Activated T-helper 2 cell treated with anti-CD3 and anti-CD28 coated beads, Interferon-gamma antibody, Interleukin-2, Interleukin-4, amounts not matched to agents 10 μg/mL and 5 μg/mL and 100 μg/mL, durations not matched to agents 14 hours and 24 hours and 36 hours (primary cell): ENCODE data around the gene MADD. TPM values are rescaled to one million over a fixed set of nuclear protein-coding genes. Genes with fewer than 3 reads are reported as not detected.

Experiments
- DNase-seq: peaks from one replicate; pipeline ENCODE4 v3.0.0; 2021; ENCODE audit warnings: low spot score
- H3K27ac Mint-ChIP-seq: one replicate; pipeline ENCODE4 v1.8.0; 2021; ENCODE audit warnings: mixed read lengths
- H3K27me3 Mint-ChIP-seq: one replicate; pipeline ENCODE4 v1.8.0; 2021; ENCODE audit warnings: low read depth, mixed read lengths
- H3K36me3 Mint-ChIP-seq: one replicate; pipeline ENCODE4 v1.8.0; 2021; ENCODE audit warnings: low read depth, mixed read lengths
- H3K4me1 Mint-ChIP-seq: one replicate; pipeline ENCODE4 v1.8.0; 2021; ENCODE audit warnings: low read depth, mixed read lengths
- H3K4me3 Mint-ChIP-seq: one replicate; pipeline ENCODE4 v1.8.0; 2021; ENCODE audit warnings: low read depth, mild to moderate bottlenecking, moderate library complexity, mixed read lengths
- H3K9me3 Mint-ChIP-seq: one replicate; pipeline ENCODE4 v1.8.0; 2021; ENCODE audit warnings: mixed read lengths
- intact Hi-C: fragments of 100-400 bp; cut with micrococcal nuclease; formaldehyde crosslinking; loops from one replicate; pipeline ENCODE4 v1.15.1; 2023
- total RNA-seq: library from RNA; stranded (reverse); gene quantifications from 2 replicates; pipeline ENCODE4 v1.2.3, GENCODE V29; 2022

MADD gene
- total RNA-seq, 1 donor from 2014 or later = 83.2 TPM

DNA sequence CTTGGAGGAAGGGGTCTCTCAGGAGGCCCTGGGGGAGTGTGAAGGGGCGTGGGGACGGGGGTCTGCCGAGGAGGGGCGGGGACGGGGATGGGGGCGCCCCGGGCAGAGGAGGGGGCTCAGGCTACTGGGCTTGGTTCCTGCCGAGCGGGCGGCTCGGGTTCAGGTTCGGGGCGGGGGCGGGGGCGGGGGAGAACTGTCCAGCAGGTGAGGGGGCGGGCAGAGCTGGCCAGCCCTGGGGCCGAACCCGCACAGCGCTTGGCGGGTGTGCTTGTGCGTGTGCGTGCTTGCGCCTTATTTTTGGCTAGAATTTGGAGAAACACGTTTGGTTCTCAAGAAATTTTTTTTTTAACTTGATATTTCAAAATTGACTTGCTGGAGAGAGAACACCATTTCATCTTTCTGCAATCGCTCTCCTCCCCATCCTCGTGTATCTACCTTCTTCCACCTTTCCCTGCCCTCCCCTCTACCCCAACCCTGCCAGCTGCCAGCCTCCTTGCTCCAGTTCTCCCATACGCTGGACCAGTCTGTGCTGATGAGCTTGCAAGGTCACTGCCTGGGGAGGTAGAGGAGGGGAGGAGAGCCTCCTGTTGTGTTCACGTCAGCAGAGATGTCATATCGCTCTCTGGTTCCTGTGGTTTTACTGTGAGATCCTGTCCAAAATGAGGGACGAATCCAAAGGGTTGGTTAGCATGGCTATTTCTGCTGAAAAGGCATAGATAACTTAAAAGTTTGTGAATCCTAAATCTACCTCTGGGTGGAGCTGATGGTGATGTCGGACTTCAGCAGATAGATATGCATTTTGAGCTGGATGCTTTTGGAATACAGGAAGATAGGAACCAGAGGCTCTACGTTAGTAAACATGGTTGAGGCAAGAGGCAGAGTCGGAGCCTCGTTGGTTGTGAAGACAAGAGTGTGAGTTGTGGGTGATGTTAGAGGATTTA is 668 bp downstream of the MADD start:
- intact Hi-C loops = loop anchor here (5.0 to 10.0 kb wide), 2 partner anchors 137 to 566 kb away; partner anchors contain the start of genes ARHGAP1, SLC39A13 and ZNF408
- Mint-ChIP-seq H3K4me1 (peaks cover 42% of the 10 kb centered on the region), H3K9me3 (no peaks in the 10 kb centered on the region), H3K36me3 (peaks cover 36% of the 10 kb centered on the region), H3K27ac (peak overlapping the region; percentile 87), H3K27me3 (no peaks in the 10 kb centered on the region), H3K4me3 (peak overlapping the region; percentile 85)
- DNase-seq = peak; percentile 29

DNA sequence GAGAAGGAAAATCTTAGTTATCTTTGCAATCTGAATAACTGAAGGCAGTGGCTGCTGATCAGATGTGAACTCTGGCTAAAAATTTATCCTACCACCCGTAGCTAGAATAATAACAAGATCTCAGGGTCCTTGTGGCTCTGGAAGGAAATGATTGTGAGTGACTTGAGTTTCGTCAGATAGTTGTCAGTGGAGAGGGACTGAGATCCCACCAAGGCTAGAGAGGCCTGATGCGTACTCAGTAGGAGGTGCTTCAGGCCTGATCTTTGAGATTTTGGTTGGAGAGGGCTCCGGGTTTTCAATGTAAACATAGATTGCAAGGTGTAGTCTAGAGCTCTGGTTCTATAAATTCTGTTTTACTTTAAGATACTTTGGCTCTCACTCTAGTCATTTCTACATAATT is 1.4 kb downstream of the MADD start:
- H3K4me1 Mint-ChIP-seq = peaks cover 40% of the 10 kb centered on the region
- peaks cover 43% of the 10 kb centered on the region for H3K36me3 Mint-ChIP-seq
- no peak for DNase-seq
- peak overlapping the region; percentile 87 for H3K27ac Mint-ChIP-seq
- H3K4me3 Mint-ChIP-seq = peak overlapping the region; percentile 85
- H3K9me3 Mint-ChIP-seq = no peaks in the 10 kb centered on the region
- H3K27me3 Mint-ChIP-seq = no peaks in the 10 kb centered on the region
- intact Hi-C loops = loop anchor here (5.0 to 10.0 kb wide), 2 partner anchors 136 to 567 kb away; partner anchors contain the start of genes ARHGAP1, SLC39A13 and ZNF408

DNA sequence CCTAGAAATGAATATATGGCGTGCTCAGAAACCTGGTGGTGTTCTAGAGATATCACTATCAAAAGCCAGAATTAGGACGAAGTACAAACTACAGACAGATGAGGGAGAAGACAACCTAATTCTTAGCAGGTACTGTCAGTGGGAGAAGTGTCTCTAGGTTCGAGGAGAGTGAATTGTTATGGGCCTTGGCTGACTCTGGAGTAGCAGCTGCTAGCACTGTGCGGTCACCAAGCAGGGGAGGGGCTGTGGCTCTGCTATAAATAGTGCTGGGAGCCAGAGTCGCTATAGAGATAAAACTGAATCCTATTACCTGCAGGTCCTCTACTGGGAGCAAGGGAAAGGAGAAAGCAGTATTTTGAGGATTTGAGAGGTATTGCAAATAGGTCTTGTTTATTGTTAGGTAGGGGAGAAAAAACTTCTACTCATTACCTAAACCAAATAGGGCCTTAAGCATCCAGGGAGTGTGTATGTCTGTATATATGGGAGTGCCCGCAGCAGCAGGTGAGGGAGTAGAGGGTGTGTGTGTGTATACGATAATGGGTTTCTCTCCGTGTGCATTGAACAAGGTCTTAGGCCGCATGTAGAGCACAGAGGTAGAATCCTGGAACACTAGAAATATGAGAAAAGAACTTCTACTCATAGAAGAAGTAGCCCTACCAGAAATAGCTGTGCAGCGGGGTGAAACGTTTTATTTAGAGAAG is 2.2 kb downstream of the MADD start:
- no peaks in the 10 kb centered on the region for H3K9me3 Mint-ChIP-seq
- H3K4me3 Mint-ChIP-seq = peak overlapping the region; percentile 85
- no peaks in the 10 kb centered on the region for H3K27me3 Mint-ChIP-seq
- H3K4me1 Mint-ChIP-seq = peaks cover 40% of the 10 kb centered on the region
- peaks cover 50% of the 10 kb centered on the region for H3K36me3 Mint-ChIP-seq
- intact Hi-C loops = loop anchor here (5.0 to 10.0 kb wide), 2 partner anchors 135 to 567 kb away; partner anchors contain the start of genes ARHGAP1, SLC39A13 and ZNF408
- H3K27ac Mint-ChIP-seq = peak overlapping the region; percentile 87
- no peak for DNase-seq

DNA sequence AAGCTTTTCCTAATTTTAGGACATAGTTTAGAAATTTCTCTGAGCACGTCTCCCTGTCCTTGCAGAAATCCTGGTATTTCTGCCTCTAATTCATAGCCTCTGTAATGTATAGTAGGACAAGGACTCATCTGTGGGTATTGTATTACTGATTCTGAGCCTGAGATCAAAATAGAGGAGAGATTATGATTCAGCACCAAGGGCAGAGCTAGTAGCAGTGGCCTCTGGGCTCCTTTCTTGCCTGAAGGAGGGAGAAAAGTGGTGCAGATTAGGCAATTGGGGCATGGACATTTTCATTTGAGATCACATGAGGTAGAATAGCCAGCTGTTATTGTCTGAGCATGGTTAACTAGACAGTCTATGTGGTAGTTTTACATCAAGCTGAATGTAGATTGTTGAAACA is 2.8 kb downstream of the MADD start:
- no peaks in the 10 kb centered on the region for H3K9me3 Mint-ChIP-seq
- H3K27me3 Mint-ChIP-seq = no peaks in the 10 kb centered on the region
- no peak overlapping the region for H3K27ac Mint-ChIP-seq
- H3K4me1 Mint-ChIP-seq = peaks cover 40% of the 10 kb centered on the region
- DNase-seq = no peak
- peaks cover 50% of the 10 kb centered on the region for H3K36me3 Mint-ChIP-seq
- intact Hi-C loops = loop anchor here (5.0 to 10.0 kb wide), 2 partner anchors 135 to 568 kb away; partner anchors contain the start of genes ARHGAP1, SLC39A13 and ZNF408
- H3K4me3 Mint-ChIP-seq = no peak overlapping the region

DNA sequence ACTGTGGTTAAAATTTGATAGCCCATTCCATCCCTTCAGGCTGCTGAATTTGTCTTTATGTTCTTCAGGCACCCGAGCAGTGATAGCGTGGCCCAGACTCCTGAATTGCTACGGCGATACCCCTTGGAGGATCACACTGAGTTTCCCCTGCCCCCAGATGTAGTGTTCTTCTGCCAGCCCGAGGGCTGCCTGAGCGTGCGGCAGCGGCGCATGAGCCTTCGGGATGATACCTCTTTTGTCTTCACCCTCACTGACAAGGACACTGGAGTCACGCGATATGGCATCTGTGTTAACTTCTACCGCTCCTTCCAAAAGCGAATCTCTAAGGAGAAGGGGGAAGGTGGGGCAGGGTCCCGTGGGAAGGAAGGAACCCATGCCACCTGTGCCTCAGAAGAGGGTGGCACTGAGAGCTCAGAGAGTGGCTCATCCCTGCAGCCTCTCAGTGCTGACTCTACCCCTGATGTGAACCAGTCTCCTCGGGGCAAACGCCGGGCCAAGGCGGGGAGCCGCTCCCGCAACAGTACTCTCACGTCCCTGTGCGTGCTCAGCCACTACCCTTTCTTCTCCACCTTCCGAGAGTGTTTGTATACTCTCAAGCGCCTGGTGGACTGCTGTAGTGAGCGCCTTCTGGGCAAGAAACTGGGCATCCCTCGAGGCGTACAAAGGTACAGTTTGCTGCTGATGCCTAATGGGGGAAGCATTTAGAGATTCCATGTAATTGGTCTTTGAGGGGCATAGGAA is 4.7 kb downstream of the MADD start:
- intact Hi-C loops = loop anchor here (5.0 to 10.0 kb wide), 2 partner anchors 133 to 570 kb away; partner anchors contain the start of genes ARHGAP1, SLC39A13 and ZNF408
- Mint-ChIP-seq H3K27ac (no peak overlapping the region), H3K27me3 (no peaks in the 10 kb centered on the region), H3K36me3 (peaks cover 59% of the 10 kb centered on the region), H3K9me3 (no peaks in the 10 kb centered on the region), H3K4me3 (no peak overlapping the region), H3K4me1 (peaks cover 26% of the 10 kb centered on the region)
- no peak for DNase-seq

DNA sequence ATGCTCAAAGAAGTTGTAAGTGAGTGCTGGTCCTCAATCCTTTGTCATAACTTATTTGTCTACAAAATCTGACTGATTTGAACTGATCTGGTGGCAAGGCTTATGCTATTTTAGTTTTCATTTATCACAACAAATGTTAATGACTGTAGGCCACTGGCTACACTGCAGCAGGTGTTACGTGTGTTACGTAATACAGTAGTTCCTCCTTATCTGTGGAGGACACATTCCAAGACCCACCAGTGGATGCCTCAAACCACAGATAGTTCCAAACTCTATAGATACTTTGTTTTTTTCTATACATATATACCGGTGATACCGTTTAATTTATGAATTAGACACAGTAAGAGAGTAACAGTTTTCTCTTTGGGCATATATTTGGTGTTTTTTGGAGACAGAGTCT is 7.0 kb downstream of the MADD start:
- Mint-ChIP-seq H3K27me3 (no peaks in the 10 kb centered on the region), H3K4me3 (no peak overlapping the region), H3K27ac (no peak overlapping the region), H3K36me3 (peaks cover 74% of the 10 kb centered on the region), H3K9me3 (no peaks in the 10 kb centered on the region), H3K4me1 (peaks cover 12% of the 10 kb centered on the region)
- no peak for DNase-seq
- intact Hi-C loops = loop anchor here (10.0 kb wide), 1 partner anchor 572 kb away; the partner anchor contains the start of genes ARHGAP1 and ZNF408

DNA sequence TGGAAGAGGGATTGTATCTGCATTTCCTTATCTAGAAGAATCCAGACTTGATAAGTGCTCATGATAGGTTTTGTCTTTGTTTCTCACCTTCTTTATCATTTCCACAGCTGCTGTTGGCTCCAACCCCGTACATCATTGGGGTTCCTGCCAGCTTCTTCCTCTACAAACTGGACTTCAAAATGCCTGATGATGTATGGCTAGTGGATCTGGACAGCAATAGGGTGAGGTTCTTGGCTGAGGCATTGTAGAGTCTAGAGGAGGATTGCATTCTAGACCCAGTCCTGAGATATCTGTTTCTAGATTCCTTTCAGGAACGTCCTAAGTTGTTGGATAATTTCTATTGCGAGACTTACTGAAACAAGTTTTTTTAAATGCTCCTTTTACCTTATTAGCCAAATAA is 8.1 kb downstream of the MADD start:
- intact Hi-C loops = loop anchor here (10.0 kb wide), 1 partner anchor 573 kb away; the partner anchor contains the start of genes ARHGAP1 and ZNF408
- Mint-ChIP-seq H3K4me1 (peaks cover under 1% of the 10 kb centered on the region), H3K4me3 (no peak overlapping the region), H3K27me3 (no peaks in the 10 kb centered on the region), H3K9me3 (no peaks in the 10 kb centered on the region), H3K27ac (no peak overlapping the region), H3K36me3 (peaks cover 77% of the 10 kb centered on the region)
- DNase-seq = no peak

DNA sequence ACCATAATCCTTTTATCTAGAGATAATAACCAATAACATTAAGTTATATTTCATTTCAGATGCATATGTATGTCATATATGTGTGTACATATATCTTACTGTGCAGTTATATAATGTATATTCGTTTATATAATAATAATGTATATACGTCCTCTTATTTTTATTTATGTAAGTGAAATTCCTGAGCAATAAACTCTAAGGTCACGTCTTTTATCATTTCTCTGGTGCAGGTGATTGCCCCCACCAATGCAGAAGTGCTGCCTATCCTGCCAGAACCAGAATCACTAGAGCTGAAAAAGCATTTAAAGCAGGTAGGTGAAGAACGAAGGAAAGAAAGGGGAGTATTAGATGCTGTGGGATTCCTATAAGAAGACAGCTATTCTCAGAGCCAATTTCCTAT is 8.8 kb downstream of the MADD start:
- no peak for DNase-seq
- Mint-ChIP-seq H3K4me3 (no peak overlapping the region), H3K27ac (no peak overlapping the region), H3K36me3 (peaks cover 73% of the 10 kb centered on the region), H3K9me3 (no peaks in the 10 kb centered on the region), H3K4me1 (no peaks in the 10 kb centered on the region), H3K27me3 (no peaks in the 10 kb centered on the region)
- intact Hi-C loops = loop anchor here (10.0 kb wide), 1 partner anchor 574 kb away; the partner anchor contains the start of genes ARHGAP1 and ZNF408

DNA sequence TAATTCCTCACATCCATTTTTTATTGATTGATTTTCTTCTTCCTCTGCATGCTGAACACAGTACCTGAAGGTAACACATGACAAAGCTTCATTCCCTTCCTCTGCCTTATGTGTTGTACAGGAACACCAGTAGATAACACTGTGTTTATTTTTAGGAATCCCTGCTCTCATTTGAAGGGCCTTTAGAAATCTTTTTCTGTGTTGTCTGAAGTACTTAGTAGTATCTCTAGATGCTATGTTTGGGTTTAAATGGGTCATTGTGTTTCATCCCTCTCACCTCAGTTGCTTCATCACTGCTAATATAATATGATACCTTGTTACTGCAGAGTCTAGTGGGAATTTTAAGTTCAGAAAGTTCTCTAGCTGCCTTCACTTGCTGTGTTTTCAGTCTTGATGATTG is 10.2 kb downstream of the MADD start:
- no peak for DNase-seq
- H3K9me3 Mint-ChIP-seq = no peaks in the 10 kb centered on the region
- H3K27me3 Mint-ChIP-seq = no peaks in the 10 kb centered on the region
- intact Hi-C loops = no loop called here
- no peak overlapping the region for H3K27ac Mint-ChIP-seq
- H3K4me3 Mint-ChIP-seq = no peak overlapping the region
- no peaks in the 10 kb centered on the region for H3K4me1 Mint-ChIP-seq
- H3K36me3 Mint-ChIP-seq = peaks cover 72% of the 10 kb centered on the region

DNA sequence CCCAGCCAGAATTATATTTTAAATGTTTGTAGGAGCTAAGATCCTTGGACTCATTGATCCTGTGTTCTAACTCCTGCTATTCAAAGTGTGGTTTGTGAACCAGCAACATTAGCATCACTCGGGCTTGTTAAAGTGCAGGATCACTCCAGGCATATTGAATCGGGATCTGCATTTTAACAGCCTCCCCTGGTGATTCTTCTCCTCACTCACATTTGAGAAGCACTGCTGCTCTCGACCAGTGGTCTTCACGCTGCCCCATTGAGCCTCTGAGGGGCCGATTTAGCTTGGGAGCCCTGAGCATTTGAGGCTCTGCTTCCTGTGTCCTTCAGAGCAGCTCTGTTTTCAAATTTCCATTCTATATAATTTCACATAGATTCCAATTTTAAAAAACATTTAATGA is 10.9 kb downstream of the MADD start:
- Mint-ChIP-seq H3K27me3 (no peaks in the 10 kb centered on the region), H3K9me3 (no peaks in the 10 kb centered on the region), H3K4me1 (no peaks in the 10 kb centered on the region), H3K36me3 (peaks cover 74% of the 10 kb centered on the region), H3K4me3 (no peak overlapping the region), H3K27ac (no peak overlapping the region)
- intact Hi-C loops = no loop called here
- DNase-seq = no peak

DNA sequence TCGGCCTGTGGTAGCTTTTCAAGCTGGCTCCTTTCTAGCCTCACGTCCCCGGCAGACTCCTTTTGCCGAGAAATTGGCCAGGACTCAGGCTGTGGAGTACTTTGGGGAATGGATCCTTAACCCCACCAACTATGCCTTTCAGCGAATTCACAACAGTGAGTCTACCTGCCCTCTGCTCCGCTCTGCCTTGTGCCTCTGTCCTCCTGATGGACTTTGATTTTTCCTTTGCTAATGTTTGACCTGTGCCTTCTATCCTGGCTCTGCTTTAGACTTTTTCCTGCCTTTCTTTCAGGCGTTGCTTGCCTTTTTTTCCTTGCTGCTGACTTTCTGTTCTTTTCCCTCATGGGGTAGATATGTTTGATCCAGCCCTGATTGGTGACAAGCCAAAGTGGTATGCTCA is 12.5 kb downstream of the MADD start:
- no peak for DNase-seq
- intact Hi-C loops = no loop called here
- no peaks in the 10 kb centered on the region for H3K27me3 Mint-ChIP-seq
- no peak overlapping the region for H3K4me3 Mint-ChIP-seq
- no peaks in the 10 kb centered on the region for H3K9me3 Mint-ChIP-seq
- no peaks in the 10 kb centered on the region for H3K4me1 Mint-ChIP-seq
- peaks cover 75% of the 10 kb centered on the region for H3K36me3 Mint-ChIP-seq
- no peak overlapping the region for H3K27ac Mint-ChIP-seq

DNA sequence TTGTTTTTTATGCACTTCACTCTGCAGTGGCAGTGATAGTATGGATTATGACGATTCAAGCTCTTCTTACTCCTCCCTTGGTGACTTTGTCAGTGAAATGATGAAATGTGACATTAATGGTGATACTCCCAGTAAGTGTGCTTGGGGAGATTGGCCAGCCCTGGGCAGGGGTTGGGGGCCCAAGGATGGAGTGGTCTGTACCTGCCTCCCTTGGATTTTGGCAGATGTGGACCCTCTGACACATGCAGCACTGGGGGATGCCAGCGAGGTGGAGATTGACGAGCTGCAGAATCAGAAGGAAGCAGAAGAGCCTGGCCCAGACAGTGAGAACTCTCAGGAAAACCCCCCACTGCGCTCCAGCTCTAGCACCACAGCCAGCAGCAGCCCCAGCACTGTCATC is 14.2 kb downstream of the MADD start:
- Mint-ChIP-seq H3K27me3 (no peaks in the 10 kb centered on the region), H3K36me3 (peaks cover 79% of the 10 kb centered on the region), H3K4me1 (no peaks in the 10 kb centered on the region), H3K4me3 (no peak overlapping the region), H3K27ac (no peak overlapping the region), H3K9me3 (no peaks in the 10 kb centered on the region)
- no peak for DNase-seq
- intact Hi-C loops = no loop called here
